NCI-H524 (cell line): Measurements from ENCODE around the gene ZNF853.
"Not testable (repeated sequence)": the region's sequence is repeated elsewhere in the genome, so short reads cannot be mapped to it uniquely, and the experiment has no call there.

Experiments
- DNase-seq, 2 experiments: peaks; one replicate each; lab custom pipeline; 2025; lab: John Stamatoyannopoulos, UW

ZNF853 gene

GRCh38 chr7:6652446-6653011, 37.1 kb downstream of the ZNF853 start:
- no peak for DNase-seq

GRCh38 chr7:6653071-6654003, 37.9 kb downstream of the ZNF853 start:
- DNase-seq: no peak

- no peak for DNase-seq
These were observed 38.9 kb downstream of the ZNF853 start for GRCh38 chr7:6654113-6654841.

GRCh38 chr7:6654842-6655610, 39.6 kb downstream of the ZNF853 start:
- DNase-seq: no peak

GRCh38 chr7:6655636-6656385, 40.4 kb downstream of the ZNF853 start:
- DNase-seq: no peak

- no peak for DNase-seq
These were observed 41.0 kb downstream of the ZNF853 start for GRCh38 chr7:6656413-6656812.

GRCh38 chr7:6658618-6659345, 43.4 kb downstream of the ZNF853 start:
- DNase-seq: no peak

GRCh38 chr7:6670851-6671250, 55.4 kb downstream of the ZNF853 start:
- not testable (repeated sequence) for DNase-seq
